ENCODE measurements around the gene GALNTL6.

The GALNTL6 gene

GRCh38 chr4:172809319-172809718 lies 996.1 kb downstream of the GALNTL6 start:
- DNase-seq (ENCODE audit: extremely low read depth, low read depth) = no peak
- no peak for TF ChIP-seq CTCF (IDR thresholded peaks at IDR 0.05; ENCODE audit: low read depth, low read length, missing control alignments)
- H3K4me3 ChIP-seq (replicated peaks; ENCODE audit: low read depth, low read length) = no peak overlapping the region

- no peak overlapping the region for H3K4me3 ChIP-seq (replicated peaks; ENCODE audit: low read depth, low read length)
- TF ChIP-seq CTCF (IDR thresholded peaks at IDR 0.05; ENCODE audit: low read depth, low read length, missing control alignments) = no peak
- DNase-seq (ENCODE audit: extremely low read depth, low read depth) = no peak
Observed at GRCh38 chr4:172813359-172813923, 1000.2 kb downstream of the GALNTL6 start.

DNA sequence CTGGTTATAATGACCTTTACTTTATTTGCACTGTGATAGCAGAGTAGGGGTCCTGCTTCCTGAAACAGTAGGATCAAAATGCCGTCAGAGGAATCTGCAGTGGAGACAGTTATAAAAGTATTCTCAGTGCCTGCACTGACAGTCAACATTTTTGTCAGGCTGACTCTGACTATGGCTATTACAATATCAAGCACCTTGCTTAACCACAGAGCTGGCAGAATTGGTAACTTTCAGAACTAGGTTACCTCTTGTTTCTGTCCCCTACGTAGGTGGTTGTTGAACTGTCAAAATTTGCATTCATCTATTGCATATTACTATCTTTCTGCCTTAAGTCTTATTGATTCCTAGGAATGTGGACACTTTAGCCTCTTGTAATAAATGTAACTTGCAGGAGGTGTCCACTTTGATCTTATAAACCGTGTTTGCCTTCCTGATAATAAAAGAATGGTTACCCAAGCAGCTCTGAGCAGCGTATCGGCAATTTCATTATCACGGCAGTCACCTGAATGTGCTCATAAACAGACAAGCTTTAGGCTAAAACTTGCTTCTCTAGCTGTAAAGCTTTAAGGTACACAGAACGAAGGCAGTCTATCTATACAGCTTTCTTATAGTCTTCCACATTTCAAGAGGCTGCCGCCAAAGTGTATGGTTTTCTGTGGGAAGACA lies 1002.4 kb downstream of the GALNTL6 start:
- no peak for DNase-seq (ENCODE audit: extremely low read depth, low read depth)
- no peak for TF ChIP-seq CTCF (IDR thresholded peaks at IDR 0.05; ENCODE audit: low read depth, low read length, missing control alignments)
- no peak overlapping the region for H3K4me3 ChIP-seq (replicated peaks; ENCODE audit: low read depth, low read length)

DNA sequence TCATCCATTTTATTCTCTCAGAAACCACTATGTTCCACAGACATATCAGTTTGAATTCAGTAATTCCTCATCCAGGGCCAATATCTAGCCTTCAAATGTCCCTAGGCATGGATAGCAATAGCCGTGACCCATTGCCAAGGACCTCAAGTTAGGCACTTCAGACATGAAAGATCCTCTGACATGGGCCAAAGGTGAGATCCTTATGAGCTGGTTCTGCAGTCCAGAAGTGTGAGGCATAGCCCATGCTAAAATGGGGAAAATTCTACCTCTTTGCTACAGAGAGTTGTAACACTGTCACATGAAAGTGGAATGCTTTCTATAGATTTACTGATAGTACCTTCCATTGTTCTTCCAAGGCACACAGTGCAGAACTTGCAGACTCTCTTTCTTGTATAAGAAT lies 1005.7 kb downstream of the GALNTL6 start:
- H3K4me3 ChIP-seq (replicated peaks; ENCODE audit: low read depth, low read length) = no peak overlapping the region
- TF ChIP-seq CTCF (IDR thresholded peaks at IDR 0.05; ENCODE audit: low read depth, low read length, missing control alignments) = no peak
- no peak for DNase-seq (ENCODE audit: extremely low read depth, low read depth)

DNA sequence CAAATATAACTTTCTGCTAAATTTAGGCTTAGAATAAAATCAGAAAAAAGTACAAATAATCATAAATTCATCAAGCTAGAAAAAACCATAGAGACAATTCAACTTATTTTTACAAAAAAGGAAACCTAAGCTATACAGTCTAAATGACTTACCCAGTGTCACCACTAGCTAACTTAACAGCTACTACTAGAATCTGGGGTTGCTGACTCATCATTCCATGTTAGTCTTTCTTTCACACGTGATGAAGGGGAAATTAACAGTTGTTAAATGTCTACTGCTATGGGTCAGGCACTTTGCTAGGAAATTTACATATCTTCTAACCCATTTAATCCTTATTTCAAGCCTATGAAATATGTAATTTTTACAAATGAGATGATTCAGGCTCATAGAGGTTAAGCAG lies 1006.1 kb downstream of the GALNTL6 start:
- TF ChIP-seq CTCF (IDR thresholded peaks at IDR 0.05; ENCODE audit: low read depth, low read length, missing control alignments) = no peak
- no peak for DNase-seq (ENCODE audit: extremely low read depth, low read depth)
- no peak overlapping the region for H3K4me3 ChIP-seq (replicated peaks; ENCODE audit: low read depth, low read length)

GRCh38 chr4:172822331-172822730 lies 1009.1 kb downstream of the GALNTL6 start:
- no peak for TF ChIP-seq CTCF (IDR thresholded peaks at IDR 0.05; ENCODE audit: low read depth, low read length, missing control alignments)
- no peak for DNase-seq (ENCODE audit: extremely low read depth, low read depth)

GRCh38 chr4:172826346-172826745 lies 1013.1 kb downstream of the GALNTL6 start:
- no peak overlapping the region for H3K4me3 ChIP-seq (replicated peaks; ENCODE audit: low read depth, low read length)
- TF ChIP-seq CTCF (IDR thresholded peaks at IDR 0.05; ENCODE audit: low read depth, low read length, missing control alignments) = no peak
- DNase-seq (ENCODE audit: extremely low read depth, low read depth) = no peak

More at GRCh38 chr4:172822331-172822730, 1009.1 kb downstream of the GALNTL6 start:
- H3K4me3 ChIP-seq (replicated peaks; ENCODE audit: low read depth, low read length) = no peak overlapping the region
